ENCODE measurements around the gene PDGFD. TPM values are rescaled to one million over a fixed set of nuclear protein-coding genes. Genes with fewer than 3 reads are reported as not detected.

The PDGFD gene
- total and polyA plus RNA-seq, 8 donors = 2.1 to 7.7 (median 5.2) TPM

DNA sequence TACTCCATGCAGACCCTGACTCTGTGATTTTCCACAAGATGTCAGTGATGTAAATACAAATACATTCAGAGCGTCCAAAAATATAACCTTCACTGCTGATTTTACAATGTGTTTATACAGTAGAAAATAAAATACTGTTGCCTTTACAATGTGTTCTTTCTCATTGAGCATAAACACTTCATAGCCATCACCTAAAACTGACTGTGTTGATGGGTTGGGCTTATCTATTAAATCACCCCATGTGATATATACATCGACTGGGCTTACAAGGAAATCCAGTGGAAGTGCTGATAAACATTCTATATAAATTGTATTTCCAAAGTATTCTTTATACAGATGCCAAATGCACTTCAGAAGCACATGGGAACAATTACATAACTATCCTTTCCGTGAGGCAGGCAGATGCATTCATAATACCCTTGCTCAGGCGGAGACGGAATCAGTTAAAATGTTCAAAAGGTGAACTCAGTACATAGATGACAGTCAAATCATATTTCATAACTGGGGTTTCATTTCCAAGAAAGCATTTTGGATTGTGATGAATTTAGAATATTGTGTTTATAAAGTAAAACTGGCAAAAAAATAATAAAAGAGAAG, 99.8 kb downstream of the PDGFD start:
- DNase-seq (no peak), ATAC-seq (no peak)
- Histone ChIP-seq H3K4me3 (no peak overlapping the region), H3K4me1 (peaks cover 0 to 8% of the 10 kb centered on the region in 2 donors), H3K27me3 (no peaks in the 10 kb centered on the region), H3K27ac (no peak overlapping the region), H3K36me3 (no peaks in the 10 kb centered on the region), H3K9me3 (no peaks in the 10 kb centered on the region)
- intact Hi-C loops (cut with DNase I) = no loop called here
- TF ChIP-seq, protein P1, sequence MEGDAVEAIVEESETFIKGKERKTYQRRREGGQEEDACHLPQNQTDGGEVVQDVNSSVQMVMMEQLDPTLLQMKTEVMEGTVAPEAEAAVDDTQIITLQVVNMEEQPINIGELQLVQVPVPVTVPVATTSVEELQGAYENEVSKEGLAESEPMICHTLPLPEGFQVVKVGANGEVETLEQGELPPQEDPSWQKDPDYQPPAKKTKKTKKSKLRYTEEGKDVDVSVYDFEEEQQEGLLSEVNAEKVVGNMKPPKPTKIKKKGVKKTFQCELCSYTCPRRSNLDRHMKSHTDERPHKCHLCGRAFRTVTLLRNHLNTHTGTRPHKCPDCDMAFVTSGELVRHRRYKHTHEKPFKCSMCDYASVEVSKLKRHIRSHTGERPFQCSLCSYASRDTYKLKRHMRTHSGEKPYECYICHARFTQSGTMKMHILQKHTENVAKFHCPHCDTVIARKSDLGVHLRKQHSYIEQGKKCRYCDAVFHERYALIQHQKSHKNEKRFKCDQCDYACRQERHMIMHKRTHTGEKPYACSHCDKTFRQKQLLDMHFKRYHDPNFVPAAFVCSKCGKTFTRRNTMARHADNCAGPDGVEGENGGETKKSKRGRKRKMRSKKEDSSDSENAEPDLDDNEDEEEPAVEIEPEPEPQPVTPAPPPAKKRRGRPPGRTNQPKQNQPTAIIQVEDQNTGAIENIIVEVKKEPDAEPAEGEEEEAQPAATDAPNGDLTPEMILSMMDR (IDR thresholded peaks at IDR 0.05) = no peak

DNA sequence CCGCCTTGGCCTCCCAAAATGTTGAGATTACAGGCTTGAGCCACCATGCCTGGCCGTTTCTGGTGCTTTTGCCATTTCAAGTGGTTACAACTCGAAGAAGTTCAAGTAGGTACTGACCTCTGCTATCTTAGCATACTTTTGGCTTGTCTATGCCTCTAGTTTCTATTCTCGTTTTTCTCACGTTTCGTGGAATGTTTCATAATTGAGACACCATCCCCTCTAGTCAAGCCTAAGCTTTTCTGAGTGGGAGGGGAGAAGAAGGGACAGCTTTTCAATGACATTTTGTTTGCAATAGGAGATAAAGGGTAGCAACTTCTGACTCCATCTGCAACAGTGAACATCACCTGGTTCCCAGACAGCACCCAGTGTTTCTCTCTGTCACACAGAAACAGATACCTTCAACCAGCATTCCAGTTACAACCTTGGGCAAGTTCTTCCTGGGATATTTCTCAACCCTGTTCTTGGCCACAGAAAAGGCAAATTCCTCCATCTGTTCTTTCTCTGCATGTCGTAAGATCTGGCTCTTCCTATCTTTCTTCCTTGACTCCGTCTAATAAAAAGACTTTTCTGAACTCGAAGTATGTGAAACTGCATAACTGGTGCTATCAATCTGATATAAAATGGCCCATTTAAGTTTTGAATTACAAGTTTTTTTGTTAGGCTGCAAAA, 102.0 kb downstream of the PDGFD start:
- no peak overlapping the region for H3K4me3 ChIP-seq
- TF ChIP-seq, protein P1 (IDR thresholded peaks at IDR 0.05) = no peak
- intact Hi-C loops (cut with DNase I) = no loop called here
- H3K36me3 ChIP-seq = no peaks in the 10 kb centered on the region
- no peaks in the 10 kb centered on the region for H3K27me3 ChIP-seq
- H3K4me1 ChIP-seq = peaks cover 0 to 8% of the 10 kb centered on the region in 2 donors
- no peak overlapping the region for H3K27ac ChIP-seq
- DNase-seq = no peak
- ATAC-seq = no peak
- no peaks in the 10 kb centered on the region for H3K9me3 ChIP-seq

DNA sequence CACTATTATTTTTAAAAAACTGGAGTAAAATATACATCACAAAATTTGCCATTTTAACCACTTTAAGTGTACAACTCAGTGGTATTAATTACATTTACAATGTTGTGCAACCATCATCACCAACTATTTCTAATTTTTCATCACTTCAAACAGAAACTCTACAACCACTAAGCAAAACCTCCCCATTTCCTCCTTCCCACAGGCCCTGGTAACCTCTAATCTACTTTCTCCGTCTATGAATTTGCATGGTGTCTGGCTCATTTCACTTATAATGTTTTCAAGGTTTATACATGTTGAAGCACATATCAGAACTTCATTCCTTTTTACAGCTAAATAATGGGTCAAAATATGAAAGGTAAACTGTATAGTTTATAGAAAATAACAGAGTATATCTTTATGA, 103.1 kb downstream of the PDGFD start:
- H3K27ac ChIP-seq = no peak overlapping the region
- intact Hi-C loops (cut with DNase I) = no loop called here
- TF ChIP-seq, protein P1 (IDR thresholded peaks at IDR 0.05) = no peak
- no peaks in the 10 kb centered on the region for H3K9me3 ChIP-seq
- H3K36me3 ChIP-seq = no peaks in the 10 kb centered on the region
- no peak for ATAC-seq
- H3K27me3 ChIP-seq = no peaks in the 10 kb centered on the region
- no peak overlapping the region for H3K4me3 ChIP-seq
- DNase-seq = no peak
- H3K4me1 ChIP-seq = peaks cover 0 to 8% of the 10 kb centered on the region in 2 donors

DNA sequence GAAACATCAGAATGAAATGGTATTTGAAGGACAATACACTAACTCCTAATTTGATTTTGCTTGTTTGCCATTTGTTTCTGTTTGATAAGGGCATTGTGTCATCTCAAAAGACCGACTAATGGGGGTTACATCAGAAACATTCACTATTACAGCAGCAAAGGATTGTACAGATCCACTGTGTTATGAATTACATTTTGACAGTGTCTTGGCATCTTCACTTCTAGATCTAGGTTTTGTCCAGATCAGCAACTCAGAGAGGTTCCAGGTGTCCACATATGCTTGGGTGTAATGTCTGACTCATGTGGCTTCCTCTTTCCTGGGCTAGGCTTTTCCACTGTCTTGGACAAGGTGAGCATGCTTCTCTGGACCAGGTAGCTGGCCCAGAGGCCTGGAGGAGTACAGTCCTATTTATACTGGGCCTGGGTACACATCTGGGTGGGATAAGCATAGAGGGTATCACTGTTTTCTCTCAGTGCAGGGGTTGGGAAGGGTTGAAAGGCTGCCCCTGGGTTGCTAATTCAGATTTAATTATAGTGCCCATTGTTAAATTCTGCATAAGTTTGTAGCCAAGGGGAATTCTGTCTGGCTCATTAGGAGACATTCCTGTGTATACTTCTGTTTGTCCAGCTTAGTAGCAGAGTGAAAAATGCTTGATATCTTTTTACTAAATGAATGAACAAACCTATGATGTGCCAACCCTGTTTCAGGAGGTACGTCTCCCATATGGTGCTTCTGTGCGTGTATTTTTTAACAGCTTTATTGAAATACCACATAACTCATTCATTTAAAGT, 103.7 kb downstream of the PDGFD start:
- intact Hi-C loops (cut with DNase I) = no loop called here
- ATAC-seq = no peak
- TF ChIP-seq, protein P1 (IDR thresholded peaks at IDR 0.05) = no peak

DNA sequence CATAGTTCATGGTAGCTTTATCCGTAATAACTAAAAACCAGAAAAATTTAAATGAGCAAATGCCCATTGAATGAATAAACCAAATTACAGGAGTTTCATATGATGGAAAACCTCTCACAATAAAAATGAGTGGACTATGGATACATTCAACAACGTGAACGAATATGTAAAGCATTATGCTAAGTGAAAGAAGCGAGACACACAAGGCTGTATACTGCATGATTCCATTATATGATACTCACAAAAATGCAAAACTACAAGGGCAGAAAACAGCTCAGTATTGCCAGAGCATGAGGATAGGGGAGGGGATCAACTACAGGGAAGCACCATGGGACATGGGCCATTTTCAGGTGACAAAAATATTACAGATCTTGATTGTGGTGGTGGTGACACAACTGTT, 105.3 kb downstream of the PDGFD start:
- intact Hi-C loops (cut with DNase I) = no loop called here
- TF ChIP-seq, protein P1 (IDR thresholded peaks at IDR 0.05) = no peak
- ATAC-seq = no peak
- no peak overlapping the region for H3K27ac ChIP-seq
- no peak for DNase-seq
- no peaks in the 10 kb centered on the region for H3K9me3 ChIP-seq
- no peaks in the 10 kb centered on the region for H3K27me3 ChIP-seq
- H3K4me1 ChIP-seq = peaks cover 0 to 8% of the 10 kb centered on the region in 2 donors
- H3K36me3 ChIP-seq = no peaks in the 10 kb centered on the region
- H3K4me3 ChIP-seq = no peak overlapping the region

More for the DNA sequence above, 103.7 kb downstream of the PDGFD start:
- H3K4me1 ChIP-seq = peaks cover 0 to 8% of the 10 kb centered on the region in 2 donors
- H3K27me3 ChIP-seq = no peaks in the 10 kb centered on the region
- no peaks in the 10 kb centered on the region for H3K36me3 ChIP-seq
- no peak for DNase-seq
- no peaks in the 10 kb centered on the region for H3K9me3 ChIP-seq
- H3K27ac ChIP-seq = no peak overlapping the region
- no peak overlapping the region for H3K4me3 ChIP-seq
